ENCODE results near the gene ATXN10.

GRCh38 chr22:45664136-45664646 lies 7.4 kb upstream of the ATXN10 start:
- TF ChIP-seq GATA2 (IDR thresholded peaks at IDR 0.05; ENCODE audit: low read depth, low read length): no peak
- no peak for TF ChIP-seq GATA3 (IDR thresholded peaks at IDR 0.05; ENCODE audit: low read depth, low read length)
